NCI-H1048 (cell line): ENCODE measurements around the gene OR13J1.
A peak's percentile ranks its signal among the peaks of the same experiment; 100 is the strongest.
"Not testable (repeated sequence)": the region's sequence is repeated elsewhere in the genome, so short reads cannot be mapped to it uniquely, and the experiment has no call there.

Source experiments
- DNase-seq: peaks from one replicate; lab custom pipeline; 2025; lab: John Stamatoyannopoulos, UW

OR13J1 gene

GRCh38 chr9:35870351-35870923, at the start of gene OR13J1:
Gene OR13J1, minus strand, starts transcription at chr9:35870401. Its CDS starts 0 bp downstream, at chr9:35870401.
- DNase-seq: no peak

- DNase-seq: no peak
These were observed 49.2 kb upstream of the OR13J1 start for GRCh38 chr9:35919212-35920008.

- no peak for DNase-seq
These were observed 48.6 kb upstream of the OR13J1 start for GRCh38 chr9:35918780-35919179.

- no peak for DNase-seq
These were observed 47.1 kb upstream of the OR13J1 start for GRCh38 chr9:35917261-35917660.

- DNase-seq: no peak
These were observed 45.6 kb upstream of the OR13J1 start for GRCh38 chr9:35915681-35916294.

GRCh38 chr9:35914301-35914807, 44.2 kb upstream of the OR13J1 start:
- no peak for DNase-seq

GRCh38 chr9:35913429-35913828, 43.2 kb upstream of the OR13J1 start:
- DNase-seq: not testable (repeated sequence)

GRCh38 chr9:35912791-35913400, 42.7 kb upstream of the OR13J1 start:
- no peak for DNase-seq

- no peak for DNase-seq
These were observed 41.5 kb upstream of the OR13J1 start for GRCh38 chr9:35911690-35912089.

- peak; percentile 5 for DNase-seq
These were observed 40.6 kb upstream of the OR13J1 start for GRCh38 chr9:35910613-35911359.

GRCh38 chr9:35909687-35910612, 39.7 kb upstream of the OR13J1 start:
- no peak for DNase-seq

GRCh38 chr9:35909274-35909673, 39.1 kb upstream of the OR13J1 start, which contains the start of gene SPAAR:
Gene SPAAR, plus strand, starts transcription at chr9:35909490. Its CDS starts 974 bp downstream, at chr9:35910464.
- no peak for DNase-seq

- DNase-seq: no peak
These were observed 38.4 kb upstream of the OR13J1 start for GRCh38 chr9:35908504-35909125.

- no peak for DNase-seq
These were observed 37.7 kb upstream of the OR13J1 start for GRCh38 chr9:35907711-35908503.

- no peak for DNase-seq
These were observed 36.9 kb upstream of the OR13J1 start for GRCh38 chr9:35906923-35907699.

GRCh38 chr9:35905912-35906679, 35.9 kb upstream of the OR13J1 start, which contains the start of gene HRCT1:
Gene HRCT1, plus strand, starts transcription at chr9:35906202. Its CDS starts 86 bp downstream, at chr9:35906288.
- DNase-seq: no peak

GRCh38 chr9:35905051-35905781, 35.0 kb upstream of the OR13J1 start:
- no peak for DNase-seq
